Measurements from ENCODE around the gene SLFN12.
"Not testable (repeated sequence)": the region's sequence is repeated elsewhere in the genome, so short reads cannot be mapped to it uniquely, and the experiment has no call there.

The SLFN12 gene

GRCh38 chr17:35432176-35433074 is at the start of gene SLFN12:
Gene SLFN12, minus strand, starts transcription at chr17:35432500. Its CDS starts 9,472 bp downstream, at chr17:35423028.
- no peak for DNase-seq

GRCh38 chr17:35479271-35479670 is 47.0 kb upstream of the SLFN12 start:
- DNase-seq = no peak

DNA sequence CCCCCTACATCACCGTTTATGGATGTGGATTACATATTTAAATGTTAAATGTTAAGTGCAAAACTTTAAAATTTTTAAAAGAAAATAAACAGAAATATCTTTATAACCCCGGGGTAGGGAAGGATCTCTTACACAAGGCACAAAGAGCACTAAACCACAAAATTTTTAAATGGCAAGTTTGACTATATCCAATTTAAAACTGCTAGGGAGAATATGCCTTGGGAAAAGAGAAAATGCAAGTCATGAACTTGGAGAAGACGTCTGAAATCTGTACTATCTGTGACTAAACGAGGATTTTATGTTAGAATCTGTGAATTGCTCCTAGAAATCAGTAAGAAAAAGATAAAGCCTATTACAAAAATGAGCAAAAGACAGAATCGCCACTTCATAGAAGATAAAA is 44.9 kb upstream of the SLFN12 start:
- DNase-seq = no peak

GRCh38 chr17:35476283-35476820 is 44.1 kb upstream of the SLFN12 start:
- DNase-seq = no peak

- no peak for DNase-seq
Observed at GRCh38 chr17:35468475-35468874, 36.2 kb upstream of the SLFN12 start.

DNA sequence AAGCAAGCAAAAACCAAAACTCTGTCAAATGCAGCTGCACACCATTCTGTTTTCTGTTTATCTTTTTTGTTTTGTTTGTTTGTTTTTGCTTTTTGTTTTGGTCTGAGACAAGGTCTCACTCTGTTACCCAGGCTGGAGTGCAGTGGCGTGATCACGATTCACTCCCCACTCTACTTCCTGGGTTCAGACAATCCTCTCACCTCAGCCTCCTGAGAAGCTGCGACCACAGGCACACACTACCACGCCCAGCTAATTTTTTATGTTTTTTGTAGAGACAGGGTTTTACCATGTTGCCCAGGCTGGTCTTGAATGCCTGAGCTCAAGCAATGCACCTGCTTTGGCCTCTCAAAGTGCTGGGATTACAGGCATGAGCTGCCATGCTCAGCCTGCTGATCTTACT is 35.5 kb upstream of the SLFN12 start:
- DNase-seq = no peak

DNA sequence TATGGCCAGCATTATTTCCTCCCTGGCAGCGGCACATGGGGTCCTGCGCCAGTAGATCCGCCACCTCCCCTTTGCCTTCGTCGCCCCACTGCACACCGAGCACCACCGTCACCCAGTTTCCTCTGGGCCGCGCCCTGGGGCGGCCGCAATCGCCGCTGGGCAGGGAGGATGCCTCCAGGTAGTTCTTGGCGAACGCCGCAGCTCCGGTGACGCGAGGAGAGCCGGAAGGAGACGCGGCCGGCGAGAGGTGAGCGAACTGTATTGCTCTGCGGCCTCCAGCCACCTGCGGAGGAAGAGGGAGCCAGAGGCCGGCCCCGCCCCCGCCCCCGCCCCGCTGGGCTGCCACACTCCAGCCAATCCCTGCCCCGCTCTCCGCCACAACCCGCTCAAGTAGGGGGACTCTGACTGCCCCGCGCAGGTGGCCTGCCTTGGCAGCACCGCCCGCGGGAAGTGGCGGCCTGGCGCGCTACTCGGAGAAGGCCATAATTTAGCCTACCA is 28.1 kb upstream of the SLFN12 start:
- DNase-seq = peak; percentile 96

DNA sequence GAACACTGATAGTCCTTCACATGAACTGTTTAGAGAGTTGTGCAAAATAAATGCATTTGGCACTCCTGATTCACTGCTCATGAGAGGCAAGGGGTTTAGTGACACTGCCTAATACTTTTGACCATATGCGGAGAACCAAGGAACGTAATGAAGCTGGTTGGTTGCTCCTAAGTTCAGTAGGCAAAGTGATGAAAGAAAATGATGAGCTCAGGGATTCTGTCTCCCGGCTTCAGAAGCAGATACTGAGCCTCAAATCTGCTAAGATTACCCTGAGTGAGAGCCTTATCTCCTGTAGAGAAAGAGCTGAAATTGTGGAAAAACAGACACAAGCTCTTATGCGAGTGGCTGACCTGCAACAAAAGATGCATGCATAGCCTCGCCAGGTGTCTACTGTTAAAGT is 21.7 kb upstream of the SLFN12 start:
- not testable (repeated sequence) for DNase-seq

DNA sequence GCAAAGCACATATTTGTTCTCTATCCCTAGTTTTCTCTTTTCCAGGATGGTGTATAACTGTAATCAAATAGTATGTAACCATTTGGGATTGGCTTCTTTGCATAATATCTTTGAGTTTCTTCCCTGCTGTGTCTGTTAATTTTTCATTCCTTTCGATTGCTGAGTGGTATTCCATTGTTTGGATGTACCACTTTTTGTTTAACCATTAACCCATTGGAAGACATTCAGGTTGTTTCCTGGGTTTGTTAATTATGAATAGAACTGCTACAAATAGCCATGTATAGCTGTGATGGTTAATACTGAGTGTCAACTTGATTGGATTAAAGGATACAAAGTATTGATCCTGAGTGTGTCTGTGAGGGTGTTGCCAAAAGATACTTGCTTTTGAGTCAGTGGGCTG is 20.9 kb upstream of the SLFN12 start:
- DNase-seq = no peak

DNA sequence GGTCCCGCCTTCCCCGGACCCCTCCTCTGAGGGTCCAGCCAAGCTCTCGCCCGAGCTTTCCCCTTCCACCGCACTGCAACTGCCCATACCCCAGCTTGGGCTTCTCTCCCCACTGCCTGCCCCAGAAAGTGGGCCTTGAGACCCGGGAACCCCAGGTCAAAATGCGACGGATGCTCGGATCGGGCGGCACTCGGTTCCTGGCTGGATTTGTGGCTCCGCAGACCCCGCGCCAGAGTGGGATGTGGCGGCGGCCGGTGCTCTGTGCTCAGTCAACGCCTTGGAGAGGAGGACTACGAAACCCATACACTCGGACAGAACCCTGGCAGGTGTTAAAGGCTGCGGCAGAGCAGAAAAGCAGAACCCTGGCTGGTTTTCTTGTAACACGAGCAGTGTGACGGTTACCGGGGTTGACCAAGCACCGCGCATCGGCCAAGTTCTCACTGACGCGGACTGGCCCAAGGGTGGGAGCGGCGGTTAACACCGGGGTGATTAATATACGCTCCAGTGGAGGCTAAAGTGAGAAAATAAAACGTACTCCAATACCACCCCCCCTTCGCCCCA is 17.2 kb upstream of the SLFN12 start:
- peak; percentile 72 for DNase-seq

DNA sequence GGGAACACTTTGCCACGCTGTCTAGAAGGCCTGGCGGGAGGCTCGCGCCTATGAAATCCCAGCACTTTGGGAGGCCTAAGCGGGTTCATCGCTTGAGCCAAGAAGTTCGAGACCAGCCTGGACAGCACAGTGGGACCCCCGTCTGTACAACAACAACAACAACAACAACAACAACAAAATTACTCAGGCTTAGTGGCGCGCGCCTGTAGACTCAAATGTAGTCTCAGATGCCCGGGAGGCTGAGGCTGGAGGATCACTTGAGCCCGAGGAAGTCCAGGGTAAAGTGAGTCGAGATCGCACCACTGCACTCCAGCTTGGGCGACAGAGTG is 16.6 kb upstream of the SLFN12 start:
- DNase-seq = no peak

DNA sequence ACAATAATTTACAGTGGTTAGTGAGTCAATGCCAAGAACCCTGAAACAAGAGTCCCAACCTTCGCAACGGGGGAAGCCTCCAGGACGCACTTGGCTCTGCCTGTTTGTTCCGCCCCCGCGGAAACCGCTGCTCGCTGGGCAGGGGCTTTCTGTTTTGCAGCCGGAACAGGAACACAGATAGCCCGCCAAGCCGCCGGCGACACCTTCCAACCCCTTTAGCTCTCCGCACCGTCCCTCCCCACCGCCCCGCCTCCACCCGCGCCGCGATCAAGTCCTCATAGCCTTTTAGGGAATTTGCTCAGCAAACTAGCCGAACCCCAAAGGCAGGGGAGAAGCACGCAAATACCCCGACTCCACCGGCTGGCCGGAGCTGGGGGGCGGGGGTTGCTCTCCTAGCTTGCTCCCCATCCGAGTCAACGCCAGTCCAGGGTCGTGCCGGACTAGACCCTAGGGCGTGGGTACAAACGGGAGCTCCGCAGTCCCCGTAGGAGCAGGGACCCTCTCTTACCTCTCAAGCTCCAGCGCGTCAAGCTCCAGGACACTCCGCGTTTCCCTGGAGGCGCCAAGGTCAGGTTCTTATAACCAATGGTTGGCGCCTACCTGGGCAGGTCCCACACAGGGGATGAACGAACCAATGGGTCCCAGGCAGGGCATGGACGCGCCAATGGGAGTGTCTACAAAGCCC is 16.1 kb upstream of the SLFN12 start, which contains the start of gene SLFN13:
SLFN13 (minus strand) TSS at position 553 of the 685 bp plus-strand sequence. CDS start 3,086 bp downstream, outside the sequence.
- peak; percentile 98 for DNase-seq

DNA sequence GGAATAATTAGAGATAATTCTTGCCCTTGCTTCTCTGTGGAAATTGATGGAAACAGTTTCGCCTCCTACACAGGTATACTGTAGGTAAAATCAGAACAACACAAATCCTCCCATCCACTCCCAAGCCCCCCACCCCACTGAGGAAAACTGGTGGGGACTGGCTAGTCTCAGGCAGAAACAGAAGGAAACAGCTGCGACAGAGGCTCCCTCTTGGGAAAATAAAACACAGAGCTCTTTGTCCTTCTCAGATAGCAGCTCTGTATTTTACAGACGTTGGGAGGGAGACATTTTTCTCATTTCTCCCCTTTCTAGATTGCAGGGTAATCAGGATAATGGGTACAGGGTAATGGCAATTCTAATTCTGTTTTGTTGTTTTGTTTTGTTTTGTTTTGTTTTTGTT is 15.2 kb upstream of the SLFN12 start:
- no peak for DNase-seq

- DNase-seq = no peak
Observed at GRCh38 chr17:35438433-35438832, 6.1 kb upstream of the SLFN12 start.

GRCh38 chr17:35433075-35433894 is 985 bp upstream of the SLFN12 start:
- DNase-seq = peak; percentile 64

DNA sequence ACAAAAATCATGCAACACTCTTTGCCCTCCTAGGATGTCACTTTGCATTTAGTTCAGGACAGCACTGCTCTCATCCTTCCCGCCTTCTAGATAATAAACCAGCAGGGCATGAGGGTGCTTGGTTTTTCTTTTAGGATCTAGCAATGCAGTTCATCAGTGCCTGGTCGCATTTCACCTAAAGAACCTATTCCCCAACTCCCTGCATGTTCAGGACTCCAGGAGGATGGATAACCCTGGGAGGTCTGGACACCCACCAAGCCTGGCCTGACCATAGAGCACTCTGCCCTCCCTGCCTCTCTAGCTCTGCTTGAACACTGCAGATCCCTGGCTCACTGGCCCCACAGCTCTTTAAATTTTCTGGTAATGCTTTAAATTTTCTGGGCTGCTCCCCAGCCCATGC is 2.6 kb downstream of the SLFN12 start:
- DNase-seq = no peak

- DNase-seq = no peak
Observed at GRCh38 chr17:35428229-35428628, 4.1 kb downstream of the SLFN12 start.

DNA sequence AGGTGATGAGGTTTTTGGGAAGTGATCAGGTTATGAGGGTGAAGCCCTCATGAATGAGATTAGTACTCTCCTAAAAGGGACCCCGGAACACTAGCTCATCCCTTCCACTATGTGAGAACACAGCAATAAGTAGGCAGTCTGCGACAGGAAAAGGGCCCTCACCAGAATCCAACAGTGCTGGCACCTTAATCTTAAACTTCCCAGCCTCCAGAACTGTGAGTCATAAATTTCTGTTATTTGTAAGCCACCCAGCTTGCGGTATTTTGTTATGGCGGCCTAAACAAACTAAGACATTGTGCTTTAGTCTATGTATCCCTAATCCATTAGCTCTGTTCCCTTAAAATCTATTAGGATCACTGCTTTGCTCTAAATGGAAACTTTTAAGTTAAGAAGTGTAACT is 8.5 kb downstream of the SLFN12 start:
- DNase-seq = no peak

DNA sequence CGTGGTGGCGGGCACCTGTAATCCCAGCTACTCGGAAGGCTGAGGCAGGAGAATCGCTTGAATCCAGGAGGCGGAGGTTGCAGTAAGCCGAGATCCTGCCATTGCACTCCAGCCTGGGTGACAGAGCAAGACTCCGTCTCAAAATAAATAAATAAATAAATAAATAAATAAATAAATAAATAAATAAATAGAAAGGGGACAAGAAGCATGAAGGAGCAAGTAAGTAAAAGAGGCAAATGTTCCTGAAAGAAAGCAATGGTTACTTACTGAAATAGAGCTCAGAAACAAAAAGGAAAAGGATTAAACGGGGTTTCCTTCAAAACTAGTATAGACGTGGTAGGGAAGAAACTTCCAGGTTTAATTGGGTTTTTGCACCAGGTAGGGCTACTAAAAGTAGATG is 11.2 kb downstream of the SLFN12 start:
- DNase-seq = not testable (repeated sequence)

DNA sequence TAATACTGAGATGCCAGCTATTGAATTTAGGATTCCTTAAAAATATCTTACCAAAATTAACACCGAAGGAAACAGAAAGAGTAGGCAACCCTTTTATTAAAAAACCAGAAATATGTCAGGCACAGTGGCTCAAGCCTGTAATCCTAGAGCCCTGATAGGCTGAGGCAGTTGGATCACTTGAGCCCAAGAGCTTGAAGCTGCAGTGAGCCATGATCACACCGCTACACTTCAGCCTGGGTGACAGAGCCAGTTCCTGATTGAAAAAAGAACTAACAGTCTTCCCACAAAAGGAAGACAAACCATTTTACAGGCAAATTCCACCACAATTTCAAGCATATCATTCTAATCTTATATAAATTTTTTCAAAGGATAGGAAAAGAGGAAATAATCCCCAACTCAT is 15.6 kb downstream of the SLFN12 start:
- DNase-seq = peak; percentile 15

GRCh38 chr17:35414707-35415106 is 17.6 kb downstream of the SLFN12 start:
- not testable (repeated sequence) for DNase-seq

DNA sequence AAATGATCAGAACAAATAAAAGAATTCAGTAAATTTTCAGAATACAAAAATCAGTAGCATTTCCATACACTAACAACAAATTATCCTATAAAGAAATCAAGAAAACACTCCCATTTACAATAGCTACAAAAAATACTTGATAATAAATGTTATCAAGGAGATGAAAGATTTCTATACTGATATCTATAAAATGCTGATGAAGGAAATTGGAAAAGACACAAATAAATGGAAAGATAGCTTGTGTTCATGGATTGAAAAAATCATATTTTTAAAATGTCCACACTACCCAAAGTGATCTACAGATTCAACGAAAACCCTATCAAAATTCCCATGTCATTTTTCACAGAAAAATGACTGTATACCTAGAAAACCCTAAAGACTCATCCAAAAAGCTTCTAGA is 18.1 kb downstream of the SLFN12 start:
- DNase-seq = no peak

DNA sequence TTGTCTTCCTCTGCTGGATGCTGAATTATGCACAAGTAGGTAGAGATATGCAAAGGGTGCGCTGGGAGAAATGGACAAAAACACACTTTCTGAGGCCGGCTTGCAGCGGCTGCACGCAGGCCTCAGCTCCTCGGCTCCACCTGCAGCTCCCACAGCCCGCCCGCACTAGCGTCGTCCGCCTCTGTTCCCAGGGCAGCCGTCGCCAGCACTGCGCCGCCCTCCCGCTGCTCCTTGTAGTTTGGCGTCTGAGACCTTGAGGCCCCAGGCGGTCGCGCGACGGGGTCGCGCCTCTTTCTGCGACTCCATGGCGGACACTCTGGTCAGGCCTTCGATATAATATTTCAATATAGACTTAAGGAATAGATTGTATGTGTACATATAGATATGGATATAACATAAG is 24.8 kb downstream of the SLFN12 start:
- no peak for DNase-seq

Measured in DMS53 (cell line).